Measurements from ENCODE around the gene UNC5B. TPM values are rescaled to one million over a fixed set of nuclear protein-coding genes. Genes with fewer than 3 reads are reported as not detected.

The UNC5B gene
- polyA plus RNA-seq, 4 donors, result 0.27 to 19.4 (median 6.7) TPM

- Histone ChIP-seq H3K4me3 (ENCODE audit: low read depth in 1 of 3, low read length in 3 of 3) (no peak overlapping the region), H3K4me1 (ENCODE audit: control insufficient read depth in 3 of 3, insufficient read depth in 2 of 3, low read depth in 1 of 3, low read length in 2 of 3) (peaks cover 6 to 79% (median 9%) of the 10 kb centered on the region in 3 donors), H3K27ac (ENCODE audit: low read depth in 1 of 3, low read length in 2 of 3) (no peak overlapping the region), H3K9me3 (ENCODE audit: control insufficient read depth in 2 of 2, insufficient read depth in 1 of 2, low read depth in 1 of 2, low read length in 1 of 2) (no peaks in the 10 kb centered on the region), H3K27me3 (ENCODE audit: control insufficient read depth in 3 of 3, insufficient read depth in 3 of 3, low read length in 3 of 3) (no peaks in the 10 kb centered on the region), H3K36me3 (ENCODE audit: control insufficient read depth in 3 of 3, insufficient read depth in 2 of 3, low read depth in 1 of 3, low read length in 3 of 3) (no peaks in the 10 kb centered on the region)
- FAIRE-seq (no peak), DNase-seq (no peak)
- WGBS, 3 donors, result 79 to 87% (median 86%) methylated on average over 7 of the region's 7 CpGs
Observed at GRCh38 chr10:71249996-71250395, 37.6 kb downstream of the UNC5B start.

GRCh38 chr10:71250405-71250804 is 38.0 kb downstream of the UNC5B start:
- WGBS, 3 donors, result 72 to 77% (median 76%) methylated on average over 3 of the region's 3 CpGs
- H3K9me3 ChIP-seq (ENCODE audit: control insufficient read depth in 2 of 2, insufficient read depth in 1 of 2, low read depth in 1 of 2, low read length in 1 of 2), result no peaks in the 10 kb centered on the region
- peaks cover 6 to 79% (median 6%) of the 10 kb centered on the region in 3 donors for H3K4me1 ChIP-seq (ENCODE audit: control insufficient read depth in 3 of 3, insufficient read depth in 2 of 3, low read depth in 1 of 3, low read length in 2 of 3)

GRCh38 chr10:71250842-71251241 is 38.5 kb downstream of the UNC5B start:
- no peak for FAIRE-seq
- no peaks in the 10 kb centered on the region for H3K36me3 ChIP-seq (ENCODE audit: control insufficient read depth in 3 of 3, insufficient read depth in 2 of 3, low read depth in 1 of 3, low read length in 3 of 3)
- H3K27me3 ChIP-seq (ENCODE audit: control insufficient read depth in 3 of 3, insufficient read depth in 3 of 3, low read length in 3 of 3), result no peaks in the 10 kb centered on the region
- 79 to 94% (median 93%) methylated on average over 1 of the region's 1 CpG for WGBS, 3 donors
- no peak for DNase-seq
- no peak overlapping the region for H3K27ac ChIP-seq (ENCODE audit: low read depth in 1 of 3, low read length in 2 of 3)
- H3K4me3 ChIP-seq (ENCODE audit: low read depth in 1 of 3, low read length in 3 of 3), result no peak overlapping the region
- H3K4me1 ChIP-seq (ENCODE audit: control insufficient read depth in 3 of 3, insufficient read depth in 2 of 3, low read depth in 1 of 3, low read length in 2 of 3), result peaks cover 3 to 79% (median 6%) of the 10 kb centered on the region in 3 donors
- no peaks in the 10 kb centered on the region for H3K9me3 ChIP-seq (ENCODE audit: control insufficient read depth in 2 of 2, insufficient read depth in 1 of 2, low read depth in 1 of 2, low read length in 1 of 2)

More at GRCh38 chr10:71250405-71250804, 38.0 kb downstream of the UNC5B start:
- Histone ChIP-seq H3K4me3 (ENCODE audit: low read depth in 1 of 3, low read length in 3 of 3) (no peak overlapping the region), H3K27me3 (ENCODE audit: control insufficient read depth in 3 of 3, insufficient read depth in 3 of 3, low read length in 3 of 3) (no peaks in the 10 kb centered on the region), H3K27ac (ENCODE audit: low read depth in 1 of 3, low read length in 2 of 3) (no peak overlapping the region), H3K36me3 (ENCODE audit: control insufficient read depth in 3 of 3, insufficient read depth in 2 of 3, low read depth in 1 of 3, low read length in 3 of 3) (no peaks in the 10 kb centered on the region)
- no peak for FAIRE-seq
- DNase-seq, result no peak

GRCh38 chr10:71251319-71251718 is 38.9 kb downstream of the UNC5B start:
- DNase-seq (no peak), FAIRE-seq (no peak)
- Histone ChIP-seq H3K4me3 (ENCODE audit: low read depth in 1 of 3, low read length in 3 of 3) (no peak overlapping the region), H3K36me3 (ENCODE audit: control insufficient read depth in 3 of 3, insufficient read depth in 2 of 3, low read depth in 1 of 3, low read length in 3 of 3) (no peaks in the 10 kb centered on the region), H3K27ac (ENCODE audit: low read depth in 1 of 3, low read length in 2 of 3) (peak overlapping the region in 1 of 3 donors; percentile 60), H3K27me3 (ENCODE audit: control insufficient read depth in 3 of 3, insufficient read depth in 3 of 3, low read length in 3 of 3) (no peaks in the 10 kb centered on the region), H3K4me1 (ENCODE audit: control insufficient read depth in 3 of 3, insufficient read depth in 2 of 3, low read depth in 1 of 3, low read length in 2 of 3) (peaks cover 0 to 79% (median 3%) of the 10 kb centered on the region in 3 donors), H3K9me3 (ENCODE audit: control insufficient read depth in 2 of 2, insufficient read depth in 1 of 2, low read depth in 1 of 2, low read length in 1 of 2) (no peaks in the 10 kb centered on the region)
- 54 to 71% (median 68%) methylated on average over 6 of the region's 6 CpGs for WGBS, 3 donors

GRCh38 chr10:71252220-71252619 is 39.9 kb downstream of the UNC5B start:
- peak; percentile 88 to 96 for DNase-seq
- Histone ChIP-seq H3K4me3 (ENCODE audit: low read depth in 1 of 3, low read length in 3 of 3) (no peak overlapping the region), H3K9me3 (ENCODE audit: control insufficient read depth in 2 of 2, insufficient read depth in 1 of 2, low read depth in 1 of 2, low read length in 1 of 2) (no peaks in the 10 kb centered on the region), H3K27ac (ENCODE audit: low read depth in 1 of 3, low read length in 2 of 3) (peak overlapping the region; percentile 47 to 60 (median 53)), H3K4me1 (ENCODE audit: control insufficient read depth in 3 of 3, insufficient read depth in 2 of 3, low read depth in 1 of 3, low read length in 2 of 3) (peaks cover 0 to 79% (median 9%) of the 10 kb centered on the region in 3 donors), H3K27me3 (ENCODE audit: control insufficient read depth in 3 of 3, insufficient read depth in 3 of 3, low read length in 3 of 3) (no peaks in the 10 kb centered on the region), H3K36me3 (ENCODE audit: control insufficient read depth in 3 of 3, insufficient read depth in 2 of 3, low read depth in 1 of 3, low read length in 3 of 3) (no peaks in the 10 kb centered on the region)
- WGBS, 3 donors, result 16 to 58% (median 44%) methylated on average over 6 of the region's 6 CpGs
- FAIRE-seq, result no peak

GRCh38 chr10:71253981-71254818 is 41.8 kb downstream of the UNC5B start:
- FAIRE-seq (no peak), DNase-seq (no peak)
- Histone ChIP-seq H3K9me3 (ENCODE audit: control insufficient read depth in 2 of 2, insufficient read depth in 1 of 2, low read depth in 1 of 2, low read length in 1 of 2) (no peaks in the 10 kb centered on the region), H3K27ac (ENCODE audit: low read depth in 1 of 3, low read length in 2 of 3) (no peak overlapping the region), H3K27me3 (ENCODE audit: control insufficient read depth in 3 of 3, insufficient read depth in 3 of 3, low read length in 3 of 3) (no peaks in the 10 kb centered on the region), H3K4me3 (ENCODE audit: low read depth in 1 of 3, low read length in 3 of 3) (no peak overlapping the region), H3K36me3 (ENCODE audit: control insufficient read depth in 3 of 3, insufficient read depth in 2 of 3, low read depth in 1 of 3, low read length in 3 of 3) (no peaks in the 10 kb centered on the region), H3K4me1 (ENCODE audit: control insufficient read depth in 3 of 3, insufficient read depth in 2 of 3, low read depth in 1 of 3, low read length in 2 of 3) (peaks cover 0 to 65% (median 6%) of the 10 kb centered on the region in 3 donors)
- WGBS, 3 donors, result 82 to 90% (median 83%) methylated on average over 17 of the region's 17 CpGs

GRCh38 chr10:71254834-71255549 is 42.6 kb downstream of the UNC5B start:
- no peaks in the 10 kb centered on the region for H3K36me3 ChIP-seq (ENCODE audit: control insufficient read depth in 3 of 3, insufficient read depth in 2 of 3, low read depth in 1 of 3, low read length in 3 of 3)
- no peaks in the 10 kb centered on the region for H3K27me3 ChIP-seq (ENCODE audit: control insufficient read depth in 3 of 3, insufficient read depth in 3 of 3, low read length in 3 of 3)
- H3K4me3 ChIP-seq (ENCODE audit: low read depth in 1 of 3, low read length in 3 of 3), result no peak overlapping the region
- no peak for FAIRE-seq
- WGBS, 3 donors, result 82 to 85% (median 83%) methylated on average over 9 of the region's 9 CpGs
- no peaks in the 10 kb centered on the region for H3K9me3 ChIP-seq (ENCODE audit: control insufficient read depth in 2 of 2, insufficient read depth in 1 of 2, low read depth in 1 of 2, low read length in 1 of 2)
- H3K4me1 ChIP-seq (ENCODE audit: control insufficient read depth in 3 of 3, insufficient read depth in 2 of 3, low read depth in 1 of 3, low read length in 2 of 3), result peaks cover 0 to 62% (median 6%) of the 10 kb centered on the region in 3 donors
- DNase-seq, result no peak
- H3K27ac ChIP-seq (ENCODE audit: low read depth in 1 of 3, low read length in 2 of 3), result peak overlapping the region; percentile 32 to 81 (median 67)

- H3K27ac ChIP-seq (ENCODE audit: low read depth in 1 of 3, low read length in 2 of 3), result peak overlapping the region; percentile 67 to 81 (median 67)
- DNase-seq (no peak), FAIRE-seq (no peak)
- no peaks in the 10 kb centered on the region for H3K9me3 ChIP-seq (ENCODE audit: control insufficient read depth in 2 of 2, insufficient read depth in 1 of 2, low read depth in 1 of 2, low read length in 1 of 2)
- H3K4me3 ChIP-seq (ENCODE audit: low read depth in 1 of 3, low read length in 3 of 3), result no peak overlapping the region
- WGBS, 3 donors, result 72 to 83% (median 83%) methylated on average over 4 of the region's 4 CpGs
- H3K27me3 ChIP-seq (ENCODE audit: control insufficient read depth in 3 of 3, insufficient read depth in 3 of 3, low read length in 3 of 3), result no peaks in the 10 kb centered on the region
- H3K4me1 ChIP-seq (ENCODE audit: control insufficient read depth in 3 of 3, insufficient read depth in 2 of 3, low read depth in 1 of 3, low read length in 2 of 3), result peaks cover 0 to 66% (median 6%) of the 10 kb centered on the region in 3 donors
- H3K36me3 ChIP-seq (ENCODE audit: control insufficient read depth in 3 of 3, insufficient read depth in 2 of 3, low read depth in 1 of 3, low read length in 3 of 3), result no peaks in the 10 kb centered on the region
Observed at GRCh38 chr10:71255550-71255807, 43.1 kb downstream of the UNC5B start.

All from small intestine (tissue), 7 donors.